HCT116 (cell line): ENCODE data around the gene LDLRAD4. TPM values are rescaled to one million over a fixed set of nuclear protein-coding genes. Genes with fewer than 3 reads are reported as not detected.

ENCODE experiments used
- ATAC-seq: fragments of 200-7000 bp; cut with Tn5 transposase; 2 replicates; pipeline ENCODE4 v1.9.1; 2020; ENCODE audit warnings: mild to moderate bottlenecking, moderate library complexity
- BruUV-seq: library from RNA; stranded (reverse); fragments of 400-500 nt; replicated peaks from 2 replicates; lab custom pipeline; 2021; lab: Mats Ljungman, UMichigan
- CTCF ChIA-PET: fragments of 300-600 bp; sonication (Branson Sonifier 250); formaldehyde crosslinking; loops from one replicate; lab custom pipeline; 2021; ENCODE audit warnings: antibody characterized with exemption; lab: Charles Lee
- POLR2A ChIA-PET: fragments of 300-600, 350-600 bp; sonication (Branson Sonifier 250); formaldehyde crosslinking; loops from one replicate; lab custom pipeline; 2021; ENCODE audit warnings: antibody characterized with exemption; lab: Charles Lee
- RAD21 ChIA-PET, 2 experiments: fragments of 300-600 bp; sonication (Branson Sonifier 250); formaldehyde crosslinking; loops; one replicate each; lab custom pipeline; 2023; ENCODE audit warnings: low total read pairs in 2 of 2; ENCODE audit not compliant: uncharacterized antibody in 2 of 2, unreplicated experiment in 2 of 2, low non-redundant PET in 1 of 2; lab: Charles Lee
- DNase-seq: peaks from one replicate; pipeline ENCODE4 v3.0.0-alpha.2; 2010; ENCODE audit warnings: low read depth, low spot score
- H2AFZ ChIP-seq: fragments of 200-600 bp; shearing (Covaris generic), sonication (generic); 2 replicates; pipeline ENCODE4 v1.6.1; 2017; ENCODE audit warnings: low read depth, mixed run types, mixed read lengths, antibody characterized with exemption, low read length; ENCODE audit not compliant: poor library complexity, severe bottlenecking
- H3K27ac ChIP-seq: 2 replicates; pipeline ENCODE4 v1.5.1; 2012; ENCODE audit warnings: low read depth, low read length
- H3K27me3 ChIP-seq: fragments of 200-600 bp; sonication (generic); 2 replicates; pipeline ENCODE4 v1.6.1; 2016; ENCODE audit warnings: mixed run types, low read length, mixed read lengths; ENCODE audit not compliant: insufficient read depth
- H3K36me3 ChIP-seq, 2 experiments: fragments of 200-500 bp in 1 of 2; fragments of 200-600 bp in 1 of 2; sonication (Bioruptor generic) in 1 of 2; sonication (generic) in 1 of 2; 2 replicates each; pipeline versions ENCODE4 v1.5.1 to v1.6.1; 2014 to 2016; ENCODE audit warnings: low read length in 2 of 2, inconsistent platforms in 1 of 2, mixed read lengths in 1 of 2, mixed run types in 1 of 2; ENCODE audit not compliant: insufficient read depth in 2 of 2, control insufficient read depth in 1 of 2
- H3K4me1 ChIP-seq, 2 experiments: fragments of 200-600 bp in 1 of 2; sonication (generic) in 1 of 2; 2 replicates each; pipeline versions ENCODE4 v1.5.1 to v1.6.1; 2012 to 2017; ENCODE audit warnings: low read length in 2 of 2, inconsistent platforms in 1 of 2, mild to moderate bottlenecking in 1 of 2, mixed read lengths in 1 of 2, mixed run types in 1 of 2, moderate library complexity in 1 of 2; ENCODE audit not compliant: insufficient read depth in 2 of 2, control insufficient read depth in 1 of 2
- H3K4me2 ChIP-seq: fragments of 200-600 bp; sonication (generic); 2 replicates; pipeline ENCODE4 v1.6.1; 2017; ENCODE audit warnings: mixed run types, low read length, mixed read lengths
- H3K4me3 ChIP-seq, 2 experiments: fragments of 200-600 bp in 1 of 2; sonication (generic) in 1 of 2; replicated peaks in 1 of 2; 2 replicates each; pipeline ENCODE4 v1.5.1; 2011 to 2016; ENCODE audit warnings: low read length in 2 of 2, control low read depth in 1 of 2, low read depth in 1 of 2, mild to moderate bottlenecking in 1 of 2, mixed read lengths in 1 of 2, mixed run types in 1 of 2
- H3K79me2 ChIP-seq: fragments of 200-600 bp; sonication (generic); 2 replicates; pipeline ENCODE4 v1.6.1; 2017; ENCODE audit warnings: mild to moderate bottlenecking, mixed run types, low read length, moderate library complexity, mixed read lengths; ENCODE audit not compliant: insufficient read depth
- H3K9ac ChIP-seq: fragments of 200-600 bp; sonication (generic); 2 replicates; pipeline ENCODE4 v1.6.1; 2016; ENCODE audit warnings: low read length, mixed read lengths
- H3K9me2 ChIP-seq: fragments of 200-600 bp; sonication (generic), shearing (Covaris generic); 2 replicates; pipeline ENCODE4 v1.6.1; 2017; ENCODE audit warnings: mixed run types, mild to moderate bottlenecking, moderate library complexity; ENCODE audit not compliant: insufficient read depth
- H3K9me3 ChIP-seq, 2 experiments: fragments of 200-500 bp in 1 of 2; fragments of 200-600 bp in 1 of 2; sonication (Bioruptor generic) in 1 of 2; sonication (generic) in 1 of 2; 2 replicates each; pipeline ENCODE4 v1.6.1; 2014 to 2017; ENCODE audit warnings: low read length in 2 of 2, mixed read lengths in 2 of 2, inconsistent platforms in 1 of 2, low read depth in 1 of 2, mild to moderate bottlenecking in 1 of 2, mixed run types in 1 of 2, moderate library complexity in 1 of 2; ENCODE audit not compliant: control insufficient read depth in 1 of 2, insufficient read depth in 1 of 2
- H4K20me1 ChIP-seq: fragments of 200-600 bp; sonication (generic), shearing (Covaris generic); 2 replicates; pipeline ENCODE4 v1.6.1; 2017; ENCODE audit warnings: mixed run types, mild to moderate bottlenecking, moderate library complexity; ENCODE audit not compliant: insufficient read depth
- CEBPB ChIP-seq: IDR thresholded peaks from 2 replicates; pipeline ENCODE4 v1.6.1; 2012; ENCODE audit warnings: low read depth
- CTCF ChIP-seq, 3 experiments: fragments of 200-600 bp in 1 of 3; sonication (generic) in 1 of 3; IDR thresholded peaks in 2 of 3; conservative IDR thresholded peaks in 1 of 3; 2 replicates each; pipeline ENCODE4 v1.5.1; 2012 to 2017; ENCODE audit warnings: low read depth in 2 of 3, low read length in 2 of 3, antibody characterized with exemption in 1 of 3, borderline replicate concordance in 1 of 3, control low read depth in 1 of 3, mild to moderate bottlenecking in 1 of 3, mixed read lengths in 1 of 3, mixed run types in 1 of 3, moderate library complexity in 1 of 3; ENCODE audit not compliant: insufficient read depth in 1 of 3
- EZH2phosphoT487 ChIP-seq: fragments of 200-600 bp; IDR thresholded peaks from 2 replicates; pipeline ENCODE4 v1.6.1; 2018; ENCODE audit warnings: antibody characterized with exemption, borderline replicate concordance
- JUND ChIP-seq: IDR thresholded peaks from 2 replicates; pipeline ENCODE4 v1.6.1; 2012
- POLR2A ChIP-seq: IDR thresholded peaks from 2 replicates; pipeline ENCODE4 v1.7.0; 2011; ENCODE audit warnings: borderline replicate concordance; ENCODE audit not compliant: insufficient read depth, insufficient read length; ENCODE audit errors: extremely low read depth
- RAD21 ChIP-seq: IDR thresholded peaks from 2 replicates; pipeline ENCODE4 v1.6.1; 2012; ENCODE audit warnings: low read depth, mild to moderate bottlenecking
- REST ChIP-seq: IDR thresholded peaks from 2 replicates; pipeline ENCODE4 v1.6.1; 2012; ENCODE audit warnings: low read depth
- ZBTB33 ChIP-seq: IDR thresholded peaks from 2 replicates; pipeline ENCODE4 v1.6.1; 2011; ENCODE audit warnings: mild to moderate bottlenecking, low read length, moderate library complexity; ENCODE audit not compliant: insufficient replicate concordance; ENCODE audit errors: extremely low read depth
- ZNF274 ChIP-seq: fragments of 200-500 bp; sonication (Bioruptor generic); IDR thresholded peaks from 2 replicates; pipeline ENCODE4 v1.6.1; 2014; ENCODE audit warnings: mild to moderate bottlenecking, low read depth, low read length, inconsistent platforms
- intact Hi-C: fragments of 100-400 bp; cut with micrococcal nuclease; formaldehyde crosslinking; loops from 2 replicates; pipeline ENCODE4 v1.10.0; 2022
- total RNA-seq: library from RNA; stranded (reverse); gene quantifications from one replicate; pipeline ENCODE4 v1.2.1, GENCODE V29; 2021; ENCODE audit not compliant: unreplicated experiment

LDLRAD4 gene
- total RNA-seq, 1 experiment from 2014 or later = 1.2 TPM

- no peak for TF ChIP-seq REST
- no peak for TF ChIP-seq CEBPB
- no peak for TF ChIP-seq ZBTB33
- TF ChIP-seq POLR2A = no peak
Measured at GRCh38 chr18:13542520-13542847, 323.9 kb downstream of the LDLRAD4 start (continued).

GRCh38 chr18:13543144-13543543 lies 324.6 kb downstream of the LDLRAD4 start:
- no peaks in the 10 kb centered on the region for H3K4me1 ChIP-seq
- H4K20me1 ChIP-seq = no peaks in the 10 kb centered on the region
- intact Hi-C loops = no loop called here
- H3K27me3 ChIP-seq = peaks cover 2% of the 10 kb centered on the region; the same call in 1 of the 2 replicates
- H3K27ac ChIP-seq = no peak overlapping the region
- no TSS peak for BruUV-seq
- no peaks in the 10 kb centered on the region for H3K79me2 ChIP-seq
- H2AFZ ChIP-seq = no peak overlapping the region
- no peaks in the 10 kb centered on the region for H3K9me3 ChIP-seq
- H3K9ac ChIP-seq = no peak overlapping the region
- H3K4me2 ChIP-seq = no peak overlapping the region
- H3K4me3 ChIP-seq = no peak overlapping the region
- CTCF ChIA-PET = no interaction called here
- no peaks in the 10 kb centered on the region for H3K9me2 ChIP-seq
- ATAC-seq (no peak), DNase-seq (no peak)
- H3K36me3 ChIP-seq = no peaks in the 10 kb centered on the region
- RAD21 ChIA-PET = no interaction called here
- POLR2A ChIA-PET = no interaction called here
- TF ChIP-seq RAD21 (no peak), POLR2A (no peak), REST (no peak), EZH2phosphoT487 (no peak), JUND (no peak), CTCF (IDR thresholded peaks at IDR 0.05 in 2 of 3, conservative IDR thresholded peaks at IDR 0.05 in 1 of 3; ENCODE audit: borderline replicate concordance in 1 of 3, insufficient read depth in 1 of 3, low read depth in 2 of 3, low read length in 2 of 3) (no peak), ZBTB33 (no peak), ZNF274 (no peak)
